Stomach (tissue), 9 donors: Measurements from ENCODE around the gene RASGRP1. TPM values are rescaled to one million over a fixed set of nuclear protein-coding genes. Genes with fewer than 3 reads are reported as not detected.

Experiments used
- DNase-seq, 2 donors: peaks; one replicate each; pipeline versions ENCODE4 v3.0.0 to v3.0.0-alpha.2; 2013 to 2019
- H3K27ac ChIP-seq, 5 donors: fragments of 200-600 bp in 4 of 5; sonication (generic) in 4 of 5; one replicate each; pipeline ENCODE4 v1.5.1; 2013 to 2019; ENCODE audit warnings: mild to moderate bottlenecking in 1 of 5, moderate library complexity in 1 of 5
- H3K27me3 ChIP-seq, 3 donors: fragments of 200-600 bp; sonication (generic); one replicate each; pipeline ENCODE4 v1.5.1; 2017 to 2019; ENCODE audit warnings: mixed run types in 1 of 3
- H3K36me3 ChIP-seq, 4 donors: fragments of 200-600 bp; sonication (generic); 1 replicate in 3 of 4; 2 replicates in 1 of 4; pipeline ENCODE4 v1.5.1; 2016 to 2019
- H3K4me1 ChIP-seq, 4 donors: fragments of 200-600 bp; sonication (generic); one replicate each; pipeline ENCODE4 v1.5.1; 2016 to 2019
- H3K4me3 ChIP-seq, 4 donors: fragments of 200-600 bp; sonication (generic) in 3 of 4; one replicate each; pipeline ENCODE4 v1.5.1; 2016 to 2019; ENCODE audit warnings: mild to moderate bottlenecking in 1 of 4
- H3K9me3 ChIP-seq, 4 donors: fragments of 200-600 bp; sonication (generic); one replicate each; pipeline ENCODE4 v1.5.1; 2016 to 2019
- CTCF ChIP-seq, 7 experiments: fragments of 450-650 bp in 4 of 7; fragments of 200-600 bp in 3 of 7; sonication (generic) in 3 of 7; IDR thresholded peaks; one replicate each; pipeline ENCODE4 v1.5.1; 2016 to 2019; ENCODE audit warnings: antibody characterized with exemption in 7 of 7, control low read depth in 2 of 7, mild to moderate bottlenecking in 1 of 7
- EP300 ChIP-seq: sonication (generic); formaldehyde crosslinking; IDR thresholded peaks from one replicate; pipeline ENCODE4 v1.6.1; 2017; ENCODE audit warnings: antibody characterized with exemption
- POLR2A ChIP-seq, 4 donors: fragments of 450-650 bp; IDR thresholded peaks; one replicate each; pipeline ENCODE4 v1.6.1; 2016; ENCODE audit warnings: antibody characterized with exemption in 4 of 4, control low read depth in 2 of 4, mild to moderate bottlenecking in 1 of 4, moderate library complexity in 1 of 4
- POLR2AphosphoS5 ChIP-seq, 3 donors: sonication (generic); formaldehyde crosslinking; IDR thresholded peaks; one replicate each; pipeline ENCODE4 v1.6.1; 2016; ENCODE audit warnings: antibody characterized with exemption in 3 of 3
- WGBS, 5 donors: extraction: QIAGEN DNeasy Blood & Tissue Kit in 3 of 5; methylation state at CpG; one replicate each; pipeline versions ENCODE4 v1.1.5 to v1.1.7; 2013 to 2018; 5-methylcytosine and 5-hydroxymethylcytosine counted together
- intact Hi-C: fragments of 100-400 bp; cut with DNase I; formaldehyde crosslinking; loops from one replicate; pipeline ENCODE4 v1.15.1; 2023; ENCODE audit warnings: low total_unique reads
- polyA plus RNA-seq, 3 donors: library from polyadenylated mRNA; stranded (reverse); fragments of 200-250 nt; gene quantifications; one replicate each; pipeline ENCODE4 v1.2.3, GENCODE V29; 2013
- total RNA-seq, 5 donors: library from RNA; depleted of rRNA; stranded (reverse); fragments of >200 nt; gene quantifications; one replicate each; pipeline versions ENCODE4 v1.1.0 to v1.2.3, GENCODE V29; 2014 to 2016
- donor health status: healthy with polysubstance abuse.
- donor health status: Bipolar disorder and iron deficiency.
- donor health status: healthy.

The RASGRP1 gene
- total and polyA plus RNA-seq, 8 donors, result 0.29 to 12.3 (median 2.8) TPM

GRCh38 chr15:38504680-38505467 is 59.7 kb downstream of the RASGRP1 start:
- TF ChIP-seq EP300, result no peak
- TF ChIP-seq CTCF (IDR thresholded peaks at IDR 0.05), result no peak
- TF ChIP-seq POLR2A (IDR thresholded peaks at IDR 0.05), result no peak
- TF ChIP-seq POLR2AphosphoS5 (IDR thresholded peaks at IDR 0.05), result no peak
- no peaks in the 10 kb centered on the region for H3K4me1 ChIP-seq
- H3K4me3 ChIP-seq, result no peak overlapping the region
- no peaks in the 10 kb centered on the region for H3K9me3 ChIP-seq
- H3K36me3 ChIP-seq, result peaks cover 0 to 5% (median 0%) of the 10 kb centered on the region in 4 donors
- WGBS, 5 donors, result 59 to 75% (median 71%) methylated on average over 4 of the region's 4 CpGs
- no peak for DNase-seq
- intact Hi-C loops, result no loop called here
- no peaks in the 10 kb centered on the region for H3K27me3 ChIP-seq
- no peak overlapping the region for H3K27ac ChIP-seq

GRCh38 chr15:38503496-38503895 is 61.1 kb downstream of the RASGRP1 start:
- intact Hi-C loops, result no loop called here

GRCh38 chr15:38499651-38500050 is 65.0 kb downstream of the RASGRP1 start:
- Histone ChIP-seq H3K36me3 (peaks cover 0 to 10% (median 2%) of the 10 kb centered on the region in 4 donors), H3K4me1 (no peaks in the 10 kb centered on the region), H3K4me3 (no peak overlapping the region), H3K27ac (no peak overlapping the region), H3K27me3 (no peaks in the 10 kb centered on the region), H3K9me3 (no peaks in the 10 kb centered on the region)
- TF ChIP-seq POLR2AphosphoS5 (IDR thresholded peaks at IDR 0.05) (no peak), EP300 (no peak), CTCF (IDR thresholded peaks at IDR 0.05) (no peak), POLR2A (IDR thresholded peaks at IDR 0.05) (no peak)
- intact Hi-C loops, result no loop called here
- no peak for DNase-seq
- WGBS, 5 donors, result 91 to 100% (median 100%) methylated on average over 1 of the region's 1 CpG

More at GRCh38 chr15:38503496-38503895, 61.1 kb downstream of the RASGRP1 start:
- 89 to 94% (median 90%) methylated on average over 2 of the region's 2 CpGs for whole genome bisulfite sequencing, 5 donors
- no peak for TF ChIP-seq CTCF (IDR thresholded peaks at IDR 0.05)
- TF ChIP-seq POLR2A (IDR thresholded peaks at IDR 0.05), result no peak
- no peak for TF ChIP-seq EP300
- DNase-seq, result no peak
- H3K4me1 ChIP-seq, result no peaks in the 10 kb centered on the region
- H3K27me3 ChIP-seq, result no peaks in the 10 kb centered on the region
- no peak overlapping the region for H3K27ac ChIP-seq
- peaks cover 0 to 10% (median 0%) of the 10 kb centered on the region in 4 donors for H3K36me3 ChIP-seq
- H3K4me3 ChIP-seq, result no peak overlapping the region
- no peaks in the 10 kb centered on the region for H3K9me3 ChIP-seq

GRCh38 chr15:38496151-38496550 is 68.5 kb downstream of the RASGRP1 start:
- Histone ChIP-seq H3K9me3 (no peaks in the 10 kb centered on the region), H3K27ac (no peak overlapping the region)
- DNase-seq, result no peak

More at GRCh38 chr15:38496151-38496550, 68.5 kb downstream of the RASGRP1 start:
- H3K36me3 ChIP-seq, result peaks cover 0 to 10% (median 5%) of the 10 kb centered on the region in 4 donors
- H3K27me3 ChIP-seq, result no peaks in the 10 kb centered on the region
- H3K4me1 ChIP-seq, result no peaks in the 10 kb centered on the region
- TF ChIP-seq EP300 (no peak), CTCF (IDR thresholded peaks at IDR 0.05) (no peak), POLR2A (IDR thresholded peaks at IDR 0.05) (no peak), POLR2AphosphoS5 (IDR thresholded peaks at IDR 0.05) (no peak)
- H3K4me3 ChIP-seq, result no peak overlapping the region
- 88 to 94% (median 91%) methylated on average over 1 of the region's 1 CpG for WGBS, 5 donors
- intact Hi-C loops, result no loop called here
